GM21360 (cell line): ENCODE data around the gene ASB5.
A peak's percentile ranks its signal among the peaks of the same experiment; 100 is the strongest.
"Not testable (repeated sequence)": the region's sequence is repeated elsewhere in the genome, so short reads cannot be mapped to it uniquely, and the experiment has no call there.

Experiments used
- ATAC-seq: cut with Tn5 transposase; IDR thresholded peaks from one replicate; pipeline ENCODE4 v1.9.1; 2021; ENCODE audit warnings: mild to moderate bottlenecking, moderate library complexity; ENCODE audit not compliant: unreplicated experiment

The ASB5 gene

DNA sequence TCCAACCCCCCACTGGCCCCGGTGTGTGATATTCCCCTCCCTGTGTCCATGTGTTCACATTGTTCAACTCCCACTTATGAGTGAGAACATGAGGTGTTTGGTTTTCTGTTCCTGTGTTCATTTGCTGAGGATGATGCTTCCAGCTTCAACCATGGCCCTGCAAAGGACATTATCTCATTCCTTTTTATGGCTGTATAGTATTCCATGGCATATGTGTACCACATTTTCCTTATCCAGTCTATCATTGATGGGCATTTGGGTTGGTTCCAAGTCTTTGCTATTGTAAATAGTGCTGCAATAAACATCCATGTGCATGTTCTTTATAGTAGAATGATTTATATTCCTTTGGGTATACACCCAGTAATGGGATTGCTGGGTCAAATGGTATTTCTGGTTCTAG is 10.5 kb upstream of the ASB5 start:
- ATAC-seq = not testable (repeated sequence)

DNA sequence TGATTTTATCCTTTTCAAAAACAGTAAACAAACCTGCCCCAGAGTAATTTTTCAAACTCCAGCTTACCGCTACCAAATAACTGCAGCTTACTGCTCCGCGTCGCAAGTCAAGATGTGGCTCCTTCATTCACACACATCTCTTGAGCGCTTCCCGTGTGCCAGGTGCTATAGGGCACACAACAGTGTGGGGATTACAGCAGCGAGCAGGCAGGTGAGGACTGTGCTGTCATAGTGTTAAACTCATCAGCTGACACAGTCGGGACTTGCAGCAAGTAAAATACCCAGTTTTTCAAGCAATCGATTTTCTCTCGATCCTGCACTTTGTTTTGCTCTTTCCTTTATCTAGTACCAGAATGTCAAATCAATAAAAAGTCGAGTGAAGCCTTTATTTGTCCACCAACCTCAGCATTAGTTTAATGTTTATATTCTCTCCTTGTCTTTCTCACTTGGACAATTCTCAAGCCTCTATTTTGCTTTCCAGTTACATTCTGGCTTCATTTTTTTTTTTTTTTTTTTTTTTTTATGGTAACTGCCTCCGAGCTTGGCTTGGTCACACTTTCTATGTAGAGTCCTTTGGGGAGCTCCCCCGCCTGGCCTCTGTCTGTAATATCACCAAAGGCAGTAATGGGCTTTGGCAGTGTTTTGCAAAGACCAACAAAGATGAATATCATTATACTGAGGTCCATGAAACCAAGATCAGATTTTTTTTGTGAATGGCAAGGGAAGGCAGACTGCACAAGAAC is 8.3 kb upstream of the ASB5 start:
- peak; percentile 84 for ATAC-seq

DNA sequence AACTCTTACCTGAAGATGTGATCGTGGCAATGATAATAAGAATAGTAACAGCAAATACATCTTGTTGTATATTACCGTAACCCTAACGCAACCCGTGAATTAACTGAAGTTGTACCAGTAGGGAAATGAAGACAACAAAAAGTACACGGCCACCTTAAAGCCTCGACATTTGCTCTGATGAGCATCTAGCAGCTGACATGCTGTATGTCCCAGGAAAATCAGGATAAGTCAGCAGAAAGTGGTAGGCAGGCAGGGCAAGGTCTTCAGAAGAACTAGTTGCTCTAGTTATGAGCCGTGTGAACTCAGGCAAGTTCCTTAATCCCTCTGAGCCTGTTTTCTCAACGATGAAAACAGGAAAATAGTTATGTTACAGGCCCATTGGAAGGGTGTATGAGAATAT is 7.7 kb upstream of the ASB5 start:
- no peak for ATAC-seq

DNA sequence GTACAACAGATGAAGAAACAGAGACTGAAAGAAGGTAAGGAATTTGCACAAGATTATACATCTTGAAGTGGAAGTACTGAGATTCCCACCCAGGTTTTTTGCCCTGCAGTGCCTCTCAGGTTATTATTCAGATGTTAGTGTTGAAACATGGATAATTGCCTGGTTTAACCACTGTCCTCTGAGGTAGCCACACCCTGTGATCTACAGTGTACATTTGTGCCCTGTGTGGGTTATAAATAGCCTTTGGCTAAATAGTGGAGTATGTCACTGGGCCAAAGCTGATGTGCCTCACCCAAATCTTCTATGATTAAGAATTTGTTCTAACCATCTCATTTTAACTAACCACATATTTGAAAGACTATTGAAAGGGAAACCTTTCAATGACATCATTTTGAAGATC is 5.4 kb upstream of the ASB5 start:
- ATAC-seq = no peak

DNA sequence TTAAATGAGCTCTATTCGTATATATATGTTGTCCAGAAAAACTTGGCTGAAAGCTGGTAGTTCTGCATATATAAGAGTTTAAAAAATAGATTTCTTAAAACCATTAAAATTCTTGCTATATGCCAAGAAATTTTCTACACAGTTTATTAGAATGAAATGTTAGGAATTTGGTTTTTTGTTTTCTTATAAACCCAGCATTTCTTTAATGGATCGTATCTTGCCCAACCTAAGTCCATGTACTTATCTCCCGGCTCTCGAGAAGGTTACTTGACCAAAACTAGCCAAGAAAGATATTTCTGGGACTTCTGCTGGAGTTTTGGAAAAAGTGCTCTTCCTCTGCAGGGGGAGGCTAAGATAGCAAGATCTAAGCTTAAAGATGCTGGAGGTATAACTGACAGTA is 4.7 kb upstream of the ASB5 start:
- ATAC-seq = no peak

DNA sequence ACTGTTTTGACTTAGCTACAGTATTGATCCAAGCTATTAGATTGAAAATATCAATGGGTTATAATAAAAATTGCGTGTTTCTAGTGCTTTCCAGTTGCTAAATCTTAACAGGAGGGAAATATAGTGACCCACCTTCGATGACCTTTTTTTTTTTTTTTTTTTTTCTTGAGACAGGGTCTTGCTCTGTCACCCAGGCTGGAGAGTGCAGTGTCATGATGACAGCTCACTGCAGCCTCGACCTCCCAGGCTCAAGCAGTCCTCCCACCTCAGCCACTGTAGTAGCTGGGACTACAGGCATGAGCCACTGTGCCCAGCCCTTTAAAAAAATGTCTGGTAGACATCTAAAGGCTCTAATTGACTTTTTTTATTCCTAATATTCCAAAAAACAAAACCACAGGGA is 3.8 kb upstream of the ASB5 start:
- ATAC-seq = no peak

DNA sequence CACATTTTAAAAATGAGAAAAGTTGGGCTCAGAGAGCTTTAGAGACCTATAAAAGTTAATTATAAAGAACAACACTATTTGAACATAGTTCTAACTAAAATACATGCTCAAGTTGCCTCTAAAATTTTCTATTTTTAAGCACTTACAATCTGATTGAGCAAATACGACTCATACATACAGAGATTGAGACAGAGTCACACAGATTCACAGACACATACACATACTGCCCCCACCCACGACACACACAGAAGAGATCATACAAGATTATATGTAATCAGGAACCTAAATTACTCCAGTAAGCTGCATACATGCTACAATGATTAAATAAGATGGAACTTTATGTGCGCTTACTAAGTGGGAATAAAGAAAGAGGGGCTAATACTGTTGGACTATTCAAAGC is 2.7 kb upstream of the ASB5 start:
- ATAC-seq = no peak

DNA sequence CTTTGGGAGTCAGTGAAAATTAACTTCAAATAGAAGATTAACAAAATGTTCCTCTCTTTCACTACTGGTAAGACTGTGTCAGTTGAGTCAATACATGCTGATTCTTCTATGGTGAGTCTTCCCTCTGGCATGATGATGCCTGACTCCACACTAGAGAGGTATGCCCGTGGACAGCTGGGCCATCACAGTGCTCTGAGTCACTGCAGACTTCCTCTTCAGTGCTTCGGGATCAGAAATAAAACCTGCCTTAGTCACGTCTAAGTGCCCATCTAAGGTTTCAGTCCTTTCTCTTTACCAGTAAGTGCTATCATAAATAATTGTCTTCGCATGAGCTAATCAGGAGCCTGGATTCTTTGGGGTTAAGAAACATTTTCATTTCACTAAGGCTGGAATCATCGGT is 1.6 kb upstream of the ASB5 start:
- no peak for ATAC-seq

DNA sequence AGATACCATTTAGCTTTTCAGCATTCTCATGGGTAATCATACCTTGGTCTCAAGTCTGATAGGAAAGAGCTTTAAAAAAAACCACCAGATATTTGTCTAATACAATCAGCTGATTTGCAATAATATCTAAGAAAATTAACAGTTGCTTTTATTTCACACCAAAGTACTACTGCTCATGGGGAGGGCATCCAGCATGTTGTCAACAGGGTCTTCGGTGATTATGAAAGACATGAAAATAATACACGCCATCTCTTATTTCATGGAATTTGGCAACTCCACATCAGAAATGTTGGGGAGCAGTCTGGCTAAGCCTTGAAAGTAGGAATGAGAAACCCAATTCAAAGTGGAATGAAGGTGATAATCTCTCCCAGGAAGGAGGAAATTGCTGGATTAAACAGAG is 3.0 kb downstream of the ASB5 start:
- ATAC-seq = no peak

DNA sequence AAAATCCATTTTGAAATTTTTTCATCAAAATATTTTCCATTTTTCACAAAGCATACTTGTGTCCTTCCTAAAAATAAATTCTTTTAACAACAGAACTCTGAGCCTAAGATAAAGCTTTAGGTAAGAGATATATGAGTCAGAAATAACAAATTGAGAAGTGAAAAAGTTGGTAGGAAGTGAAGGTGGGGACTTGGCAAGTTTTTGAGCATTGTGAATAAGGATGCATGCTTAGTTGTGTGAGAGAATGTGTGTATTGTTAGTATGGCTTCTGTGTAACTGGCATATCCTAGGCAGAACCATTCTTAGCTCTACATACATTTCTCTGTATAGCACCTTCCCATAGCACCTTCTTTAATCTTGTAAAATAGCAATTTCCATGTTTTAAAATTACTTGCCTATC is 6.8 kb downstream of the ASB5 start:
- ATAC-seq = peak; percentile 94

DNA sequence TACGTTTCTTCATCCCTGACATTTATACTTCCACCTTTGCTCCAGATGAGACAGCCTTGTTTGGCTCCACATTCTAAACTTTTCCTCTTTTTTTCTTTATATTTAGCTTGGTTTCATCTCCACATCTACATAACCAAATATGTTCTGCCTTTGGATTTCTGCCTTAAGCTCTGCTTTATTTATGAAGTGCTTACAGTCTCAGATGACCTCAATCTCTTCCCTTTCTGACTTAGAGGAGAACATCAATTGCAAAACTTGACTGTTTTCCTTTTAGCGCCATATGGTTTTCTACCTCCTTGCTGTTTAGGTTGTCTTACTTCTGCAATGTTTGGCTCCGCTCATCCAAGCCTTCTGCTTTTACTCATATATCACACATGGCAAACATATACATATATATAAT is 7.5 kb downstream of the ASB5 start:
- no peak for ATAC-seq

DNA sequence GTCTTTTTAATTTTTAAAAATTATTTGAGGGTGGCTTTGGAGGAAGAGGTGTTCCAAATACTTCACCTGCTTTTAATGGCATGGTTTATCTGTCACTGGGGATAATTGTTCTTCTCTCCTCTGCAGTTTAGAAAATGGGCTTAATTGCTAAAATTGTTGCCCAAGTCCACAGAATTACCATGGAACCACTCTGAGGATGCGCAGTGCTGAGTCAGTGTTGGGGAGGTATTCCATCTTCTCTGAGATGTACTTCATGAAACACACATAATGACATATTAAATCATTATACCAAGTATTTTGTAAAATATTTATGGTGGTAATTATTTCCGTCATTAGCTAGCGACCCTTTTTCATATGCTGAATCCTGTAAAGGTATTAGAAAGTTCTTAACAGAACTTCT is 8.0 kb downstream of the ASB5 start:
- no peak for ATAC-seq

DNA sequence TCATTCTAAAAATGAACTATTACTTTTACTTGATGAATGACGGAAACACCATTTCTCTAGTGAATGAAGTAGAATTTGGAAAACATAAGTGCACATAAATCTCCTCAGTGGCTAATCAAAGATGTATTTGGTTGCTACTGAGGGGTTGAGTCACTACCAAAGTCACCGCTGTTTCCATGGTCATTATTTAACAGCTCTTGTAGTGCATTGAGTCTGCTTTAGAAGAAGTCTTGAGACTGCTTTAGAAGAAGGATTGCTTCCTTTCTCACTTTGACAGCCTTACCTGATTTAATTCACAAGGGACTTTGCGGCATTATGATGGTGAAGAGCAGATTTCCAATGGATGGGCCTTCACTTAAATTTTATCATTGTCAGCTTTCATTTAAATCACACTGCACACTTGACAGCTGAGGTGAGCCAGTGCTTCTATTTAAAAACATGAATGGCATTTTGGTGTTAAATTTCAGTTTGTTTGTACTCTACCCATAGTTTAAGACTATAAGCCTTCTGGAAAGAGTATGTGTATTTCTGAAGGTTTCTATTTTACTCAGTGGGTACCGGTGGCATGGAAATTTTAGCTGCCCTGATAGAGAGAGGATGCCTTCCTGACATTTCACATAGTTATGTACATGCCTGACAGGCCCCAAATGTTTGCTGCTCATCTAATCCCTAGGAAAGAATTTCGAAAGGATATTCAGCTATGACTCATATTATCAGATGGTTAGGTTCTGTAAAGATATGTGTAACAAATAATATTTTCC is 9.5 kb downstream of the ASB5 start:
- ATAC-seq = no peak

DNA sequence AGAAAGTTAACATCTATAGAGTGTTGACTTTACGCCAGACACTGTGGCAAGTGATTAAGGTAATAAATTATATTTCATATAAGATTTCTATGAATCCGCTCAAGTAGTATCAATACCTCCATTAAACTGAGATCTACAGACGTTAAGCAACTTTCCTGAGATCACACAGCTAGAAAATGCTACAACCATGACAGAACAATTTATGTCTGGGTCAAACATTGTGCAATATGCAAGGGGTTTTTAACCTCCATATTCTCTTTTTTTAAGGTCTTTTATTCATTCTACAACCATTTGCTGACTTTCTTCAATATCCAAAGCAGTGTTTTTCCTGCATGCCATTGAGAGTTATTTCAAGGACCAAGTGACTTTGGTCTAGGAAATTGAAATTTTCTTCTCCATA is 10.9 kb downstream of the ASB5 start:
- no peak for ATAC-seq

DNA sequence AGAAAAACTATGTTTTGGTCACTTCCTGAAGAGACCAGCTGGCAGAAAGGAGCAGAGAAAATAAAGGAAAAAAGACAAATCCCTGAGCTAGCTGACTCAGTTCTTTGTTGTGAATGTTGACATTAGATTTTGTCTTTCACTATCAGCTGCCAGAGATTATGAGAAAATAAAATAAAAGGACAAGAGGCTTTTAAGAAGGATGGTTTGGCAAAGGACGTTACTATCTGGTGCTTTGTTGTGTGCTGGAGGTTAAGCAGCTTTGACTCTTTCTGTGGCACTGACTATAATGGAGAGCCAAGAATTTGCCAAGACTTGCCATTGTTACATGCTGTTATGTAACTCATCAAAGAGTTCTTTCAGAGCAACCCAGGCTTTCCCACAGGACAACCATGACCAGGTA is 12.1 kb downstream of the ASB5 start:
- no peak for ATAC-seq

DNA sequence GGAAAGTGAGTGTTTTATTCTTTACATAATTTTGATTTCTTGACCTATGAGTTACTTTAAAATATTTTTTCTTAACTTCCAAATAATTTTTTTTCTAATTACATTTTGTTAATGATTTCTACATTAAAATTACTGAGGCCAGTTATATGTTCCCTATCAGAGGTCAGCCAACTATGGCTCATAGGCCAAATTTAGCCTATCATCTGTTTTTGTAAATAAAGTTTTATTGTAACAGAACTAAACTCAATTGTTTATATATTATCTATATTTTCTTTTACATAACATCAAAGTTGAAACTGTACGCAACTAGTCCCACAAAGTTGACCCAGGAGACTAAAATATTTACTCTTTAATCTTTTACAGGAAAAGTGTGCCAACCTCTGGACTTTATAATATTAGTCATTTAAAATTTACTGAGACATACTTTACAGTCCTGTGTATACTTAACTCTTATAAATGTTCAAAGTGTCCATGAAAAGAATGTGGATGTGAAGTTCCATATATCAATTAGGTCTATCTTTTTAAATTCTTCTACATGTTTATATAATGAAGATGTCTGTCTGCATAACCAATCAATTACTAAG is 26.2 kb downstream of the ASB5 start:
- ATAC-seq = no peak

DNA sequence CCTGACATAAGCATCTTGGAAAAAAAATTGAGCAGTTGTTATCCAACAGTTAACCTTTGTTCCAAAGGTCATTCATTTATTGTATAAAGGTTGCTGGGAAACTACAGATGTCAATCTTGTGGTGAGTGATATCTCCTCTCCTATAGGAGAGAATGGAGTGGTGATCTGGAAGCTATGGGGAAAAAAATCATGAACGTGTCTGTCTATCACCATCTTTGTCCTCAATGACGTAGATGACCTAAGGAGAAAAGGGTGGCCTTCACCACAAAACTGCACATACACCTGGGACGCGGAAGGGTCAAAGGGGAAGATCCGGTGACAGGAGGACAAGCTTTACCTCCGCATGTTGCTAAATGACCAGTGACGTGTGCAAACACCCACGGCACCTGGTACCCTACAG is 27.3 kb downstream of the ASB5 start:
- ATAC-seq = no peak

DNA sequence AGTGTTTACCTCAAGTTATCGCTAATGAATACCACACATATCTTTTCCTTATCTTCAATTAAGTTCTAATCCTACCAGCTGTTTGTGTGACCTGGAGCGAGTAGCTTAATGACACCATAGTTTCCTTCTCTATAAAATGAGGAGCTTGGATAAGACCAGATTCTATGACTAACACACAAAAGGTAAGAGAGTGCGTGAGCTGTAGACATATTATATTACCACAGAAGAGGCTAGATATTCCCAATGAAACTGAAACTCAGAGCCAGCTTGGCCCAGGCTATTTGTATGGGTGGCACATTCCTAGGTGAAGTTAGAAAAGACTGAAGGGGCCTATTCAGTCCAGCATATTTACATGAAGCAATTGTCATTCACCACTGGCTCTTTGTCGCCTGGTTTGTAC is 30.2 kb downstream of the ASB5 start:
- ATAC-seq = no peak

DNA sequence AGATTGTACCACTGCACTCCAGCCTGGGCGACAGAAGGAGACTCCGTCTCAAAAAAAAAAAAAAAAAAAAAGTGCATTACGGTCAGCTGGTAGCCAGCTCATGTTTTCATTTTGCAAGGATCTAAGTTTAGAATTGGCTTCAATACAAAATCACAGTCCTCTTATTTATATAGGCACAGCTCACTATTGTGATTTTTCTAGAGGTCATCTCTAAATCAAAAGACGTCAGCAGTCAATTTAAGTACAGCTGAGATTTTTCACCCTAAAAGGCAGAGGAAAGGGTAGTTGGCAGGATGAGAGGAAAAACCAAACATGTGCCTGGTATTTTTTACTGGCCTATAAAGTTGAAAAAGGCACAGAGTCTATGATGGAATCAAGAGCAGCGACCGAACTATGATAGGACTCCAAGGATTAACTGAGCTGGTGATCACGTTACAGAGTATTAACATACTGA is 30.8 kb downstream of the ASB5 start:
- no peak for ATAC-seq

DNA sequence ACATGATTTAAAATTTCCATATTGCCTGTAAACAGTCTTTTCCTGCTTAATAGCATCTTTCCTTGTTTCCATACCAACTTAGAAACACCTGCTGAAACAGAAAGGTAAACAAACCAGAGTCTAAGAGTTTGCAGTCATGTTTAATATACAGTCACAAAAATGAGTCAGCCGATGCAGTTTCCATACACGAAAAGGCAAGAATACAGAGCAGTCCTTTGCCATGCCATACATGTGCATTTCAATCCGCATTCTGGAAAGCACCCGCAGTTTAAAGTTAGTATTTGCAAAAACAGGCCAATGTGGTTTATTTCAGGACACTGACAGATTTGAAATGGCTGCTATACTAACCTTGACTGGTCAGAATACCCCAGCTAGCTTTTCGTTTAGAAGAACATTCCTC is 32.1 kb downstream of the ASB5 start:
- no peak for ATAC-seq

DNA sequence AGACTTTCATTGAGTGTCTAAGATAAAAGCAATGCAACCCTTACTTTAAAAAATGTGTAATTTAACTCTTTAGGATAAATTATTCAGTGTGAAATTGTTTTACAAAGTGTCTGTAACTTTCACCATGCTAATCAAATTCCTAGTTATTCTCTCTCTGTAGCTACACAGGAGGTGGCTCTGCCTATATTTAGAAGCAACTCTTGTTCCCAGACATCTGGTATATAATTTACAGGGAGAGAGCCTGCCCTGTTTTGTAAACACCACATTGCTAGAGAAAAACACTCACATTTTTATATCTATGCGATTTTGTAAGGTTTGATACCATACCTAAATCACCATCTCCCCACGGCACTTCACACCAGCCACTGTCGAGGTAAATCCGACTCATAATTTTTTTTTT is 38.2 kb downstream of the ASB5 start:
- ATAC-seq = no peak

DNA sequence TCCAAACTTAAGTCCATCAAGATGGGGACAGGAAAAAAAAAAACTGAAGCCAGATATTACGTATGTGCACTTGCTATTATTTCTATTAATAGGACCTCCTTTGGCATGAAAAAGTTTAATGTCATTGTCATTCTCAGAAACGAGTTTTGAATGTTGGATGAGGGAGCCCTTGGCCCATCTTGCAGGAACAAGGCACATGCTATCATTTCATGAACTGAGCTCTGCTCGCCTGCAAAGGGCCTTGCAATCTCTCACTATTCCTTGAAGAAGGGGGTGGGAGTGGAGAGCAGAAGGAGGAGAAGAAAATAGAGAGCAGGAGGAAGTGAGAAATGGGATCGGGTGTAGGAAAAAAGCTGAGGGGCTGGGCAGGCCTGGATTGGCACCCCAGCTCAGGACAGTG is 39.4 kb downstream of the ASB5 start:
- ATAC-seq = no peak
